HCT116 (cell line): Measurements from ENCODE around the gene ATXN1. TPM values are rescaled to one million over a fixed set of nuclear protein-coding genes. Genes with fewer than 3 reads are reported as not detected.

ENCODE experiments used
- ATAC-seq: fragments of 200-7000 bp; cut with Tn5 transposase; 2 replicates; pipeline ENCODE4 v1.9.1; 2020; ENCODE audit warnings: mild to moderate bottlenecking, moderate library complexity
- BruUV-seq: library from RNA; stranded (reverse); fragments of 400-500 nt; replicated peaks from 2 replicates; lab custom pipeline; 2021; lab: Mats Ljungman, UMichigan
- CTCF ChIA-PET: fragments of 300-600 bp; sonication (Branson Sonifier 250); formaldehyde crosslinking; loops from one replicate; lab custom pipeline; 2021; ENCODE audit warnings: antibody characterized with exemption; lab: Charles Lee
- POLR2A ChIA-PET: fragments of 300-600, 350-600 bp; sonication (Branson Sonifier 250); formaldehyde crosslinking; loops from one replicate; lab custom pipeline; 2021; ENCODE audit warnings: antibody characterized with exemption; lab: Charles Lee
- RAD21 ChIA-PET, 2 experiments: fragments of 300-600 bp; sonication (Branson Sonifier 250); formaldehyde crosslinking; loops; one replicate each; lab custom pipeline; 2023; ENCODE audit warnings: low total read pairs in 2 of 2; ENCODE audit not compliant: uncharacterized antibody in 2 of 2, unreplicated experiment in 2 of 2, low non-redundant PET in 1 of 2; lab: Charles Lee
- DNase-seq: peaks from one replicate; pipeline ENCODE4 v3.0.0-alpha.2; 2010; ENCODE audit warnings: low read depth, low spot score
- H2AFZ ChIP-seq: fragments of 200-600 bp; shearing (Covaris generic), sonication (generic); 2 replicates; pipeline ENCODE4 v1.6.1; 2017; ENCODE audit warnings: low read depth, mixed run types, mixed read lengths, antibody characterized with exemption, low read length; ENCODE audit not compliant: poor library complexity, severe bottlenecking
- H3K27ac ChIP-seq: 2 replicates; pipeline ENCODE4 v1.5.1; 2012; ENCODE audit warnings: low read depth, low read length
- H3K27me3 ChIP-seq: fragments of 200-600 bp; sonication (generic); 2 replicates; pipeline ENCODE4 v1.6.1; 2016; ENCODE audit warnings: mixed run types, low read length, mixed read lengths; ENCODE audit not compliant: insufficient read depth
- H3K36me3 ChIP-seq, 2 experiments: fragments of 200-500 bp in 1 of 2; fragments of 200-600 bp in 1 of 2; sonication (Bioruptor generic) in 1 of 2; sonication (generic) in 1 of 2; 2 replicates each; pipeline versions ENCODE4 v1.5.1 to v1.6.1; 2014 to 2016; ENCODE audit warnings: low read length in 2 of 2, inconsistent platforms in 1 of 2, mixed read lengths in 1 of 2, mixed run types in 1 of 2; ENCODE audit not compliant: insufficient read depth in 2 of 2, control insufficient read depth in 1 of 2
- H3K4me1 ChIP-seq, 2 experiments: fragments of 200-600 bp in 1 of 2; sonication (generic) in 1 of 2; 2 replicates each; pipeline versions ENCODE4 v1.5.1 to v1.6.1; 2012 to 2017; ENCODE audit warnings: low read length in 2 of 2, inconsistent platforms in 1 of 2, mild to moderate bottlenecking in 1 of 2, mixed read lengths in 1 of 2, mixed run types in 1 of 2, moderate library complexity in 1 of 2; ENCODE audit not compliant: insufficient read depth in 2 of 2, control insufficient read depth in 1 of 2
- H3K4me2 ChIP-seq: fragments of 200-600 bp; sonication (generic); 2 replicates; pipeline ENCODE4 v1.6.1; 2017; ENCODE audit warnings: mixed run types, low read length, mixed read lengths
- H3K4me3 ChIP-seq, 2 experiments: fragments of 200-600 bp in 1 of 2; sonication (generic) in 1 of 2; replicated peaks in 1 of 2; 2 replicates each; pipeline ENCODE4 v1.5.1; 2011 to 2016; ENCODE audit warnings: low read length in 2 of 2, control low read depth in 1 of 2, low read depth in 1 of 2, mild to moderate bottlenecking in 1 of 2, mixed read lengths in 1 of 2, mixed run types in 1 of 2
- H3K79me2 ChIP-seq: fragments of 200-600 bp; sonication (generic); 2 replicates; pipeline ENCODE4 v1.6.1; 2017; ENCODE audit warnings: mild to moderate bottlenecking, mixed run types, low read length, moderate library complexity, mixed read lengths; ENCODE audit not compliant: insufficient read depth
- H3K9ac ChIP-seq: fragments of 200-600 bp; sonication (generic); 2 replicates; pipeline ENCODE4 v1.6.1; 2016; ENCODE audit warnings: low read length, mixed read lengths
- H3K9me2 ChIP-seq: fragments of 200-600 bp; sonication (generic), shearing (Covaris generic); 2 replicates; pipeline ENCODE4 v1.6.1; 2017; ENCODE audit warnings: mixed run types, mild to moderate bottlenecking, moderate library complexity; ENCODE audit not compliant: insufficient read depth
- H3K9me3 ChIP-seq, 2 experiments: fragments of 200-500 bp in 1 of 2; fragments of 200-600 bp in 1 of 2; sonication (Bioruptor generic) in 1 of 2; sonication (generic) in 1 of 2; 2 replicates each; pipeline ENCODE4 v1.6.1; 2014 to 2017; ENCODE audit warnings: low read length in 2 of 2, mixed read lengths in 2 of 2, inconsistent platforms in 1 of 2, low read depth in 1 of 2, mild to moderate bottlenecking in 1 of 2, mixed run types in 1 of 2, moderate library complexity in 1 of 2; ENCODE audit not compliant: control insufficient read depth in 1 of 2, insufficient read depth in 1 of 2
- H4K20me1 ChIP-seq: fragments of 200-600 bp; sonication (generic), shearing (Covaris generic); 2 replicates; pipeline ENCODE4 v1.6.1; 2017; ENCODE audit warnings: mixed run types, mild to moderate bottlenecking, moderate library complexity; ENCODE audit not compliant: insufficient read depth
- CEBPB ChIP-seq: IDR thresholded peaks from 2 replicates; pipeline ENCODE4 v1.6.1; 2012; ENCODE audit warnings: low read depth
- EGR1 ChIP-seq: IDR thresholded peaks from 2 replicates; pipeline ENCODE4 v1.6.1; 2012; ENCODE audit warnings: low read depth
- ELF1 ChIP-seq: IDR thresholded peaks from 2 replicates; pipeline ENCODE4 v1.6.1; 2012; ENCODE audit warnings: low read depth, borderline replicate concordance
- EZH2 ChIP-seq: fragments of 200-600 bp; sonication (generic); IDR thresholded peaks from 2 replicates; pipeline ENCODE4 v1.6.1; 2017; ENCODE audit warnings: antibody characterized with exemption, mixed run types
- EZH2phosphoT487 ChIP-seq: fragments of 200-600 bp; IDR thresholded peaks from 2 replicates; pipeline ENCODE4 v1.6.1; 2018; ENCODE audit warnings: antibody characterized with exemption, borderline replicate concordance
- FOSL1 ChIP-seq: IDR thresholded peaks from 2 replicates; pipeline ENCODE4 v1.6.1; 2012; ENCODE audit warnings: low read depth
- JUND ChIP-seq: IDR thresholded peaks from 2 replicates; pipeline ENCODE4 v1.6.1; 2012
- MAX ChIP-seq: IDR thresholded peaks from 2 replicates; pipeline ENCODE4 v1.6.1; 2012
- RAD21 ChIP-seq: IDR thresholded peaks from 2 replicates; pipeline ENCODE4 v1.6.1; 2012; ENCODE audit warnings: low read depth, mild to moderate bottlenecking
- SIN3A ChIP-seq: IDR thresholded peaks from 2 replicates; pipeline ENCODE4 v1.6.1; 2012; ENCODE audit warnings: low read depth
- SP1 ChIP-seq: IDR thresholded peaks from 2 replicates; pipeline ENCODE4 v1.6.1; 2012; ENCODE audit warnings: low read depth
- SRF ChIP-seq: IDR thresholded peaks from 2 replicates; pipeline ENCODE4 v1.6.1; 2012; ENCODE audit warnings: low read depth
- TCF7L2 ChIP-seq: IDR thresholded peaks from 2 replicates; pipeline ENCODE4 v1.7.0; 2011; ENCODE audit warnings: borderline replicate concordance, inconsistent platforms; ENCODE audit not compliant: insufficient read depth, insufficient read length; ENCODE audit errors: extremely low read depth
- ZFX ChIP-seq: fragments of 450-650 bp; IDR thresholded peaks from 2 replicates; pipeline ENCODE4 v1.6.1; 2017
- intact Hi-C: fragments of 100-400 bp; cut with micrococcal nuclease; formaldehyde crosslinking; loops from 2 replicates; pipeline ENCODE4 v1.10.0; 2022
- total RNA-seq: library from RNA; stranded (reverse); gene quantifications from one replicate; pipeline ENCODE4 v1.2.1, GENCODE V29; 2021; ENCODE audit not compliant: unreplicated experiment
- TF ChIP-seq, protein P1 (sequence below), 3 experiments: fragments of 200-600 bp in 1 of 3; sonication (generic) in 1 of 3; IDR thresholded peaks in 2 of 3; conservative IDR thresholded peaks in 1 of 3; 2 replicates each; pipeline ENCODE4 v1.5.1; 2012 to 2017; ENCODE audit warnings: low read depth in 2 of 3, low read length in 2 of 3, antibody characterized with exemption in 1 of 3, borderline replicate concordance in 1 of 3, control low read depth in 1 of 3, mild to moderate bottlenecking in 1 of 3, mixed read lengths in 1 of 3, mixed run types in 1 of 3, moderate library complexity in 1 of 3; ENCODE audit not compliant: insufficient read depth in 1 of 3
- TF ChIP-seq, protein P2 (sequence below): IDR thresholded peaks from 2 replicates; pipeline ENCODE4 v1.6.1; 2012; ENCODE audit warnings: low read depth

Gene ATXN1
- total RNA-seq, 1 experiment from 2014 or later, result 21.0 TPM

DNA sequence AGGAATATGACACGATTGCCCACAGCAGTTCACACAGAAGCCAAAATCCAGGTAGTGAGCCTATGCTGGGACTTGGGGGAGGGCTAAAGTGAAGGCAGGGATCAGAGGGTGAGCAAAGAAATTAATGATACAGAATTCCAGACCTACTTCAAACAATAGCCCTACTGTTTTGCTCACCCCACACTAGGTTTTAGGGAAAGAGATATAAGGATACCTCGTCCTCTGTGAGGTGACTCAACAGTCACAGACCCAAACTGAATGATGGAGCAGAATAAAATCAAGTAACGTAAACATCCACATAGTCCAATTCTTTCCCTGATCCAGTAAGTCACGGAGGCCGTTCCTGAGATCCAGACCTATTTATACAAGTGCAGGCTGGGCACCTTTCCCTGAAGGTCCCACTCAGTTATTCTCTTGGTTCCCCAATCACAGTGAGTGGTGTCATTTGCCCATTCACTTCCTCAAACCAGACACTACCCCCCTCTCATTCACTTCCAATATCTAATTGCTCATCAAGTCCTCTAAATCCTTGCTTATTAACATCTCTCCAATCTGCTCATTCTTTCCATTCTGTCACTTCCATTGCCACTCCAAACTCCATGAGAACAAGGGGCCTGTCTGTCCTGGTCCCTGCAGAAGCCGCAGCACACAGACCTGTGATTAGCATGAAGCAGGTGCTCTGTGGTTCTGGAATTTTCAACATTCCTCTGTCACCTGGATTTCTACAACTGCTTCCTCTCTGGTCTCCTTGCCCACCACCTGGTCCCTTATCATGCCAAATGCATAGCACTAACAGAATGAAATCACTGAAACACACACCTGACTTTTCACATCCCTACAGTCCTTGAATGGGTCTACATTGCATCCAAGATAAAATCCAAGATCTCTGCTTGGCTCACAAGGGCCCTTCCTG is 55.9 kb downstream of the ATXN1 start (continued):
- TF ChIP-seq, protein P1, sequence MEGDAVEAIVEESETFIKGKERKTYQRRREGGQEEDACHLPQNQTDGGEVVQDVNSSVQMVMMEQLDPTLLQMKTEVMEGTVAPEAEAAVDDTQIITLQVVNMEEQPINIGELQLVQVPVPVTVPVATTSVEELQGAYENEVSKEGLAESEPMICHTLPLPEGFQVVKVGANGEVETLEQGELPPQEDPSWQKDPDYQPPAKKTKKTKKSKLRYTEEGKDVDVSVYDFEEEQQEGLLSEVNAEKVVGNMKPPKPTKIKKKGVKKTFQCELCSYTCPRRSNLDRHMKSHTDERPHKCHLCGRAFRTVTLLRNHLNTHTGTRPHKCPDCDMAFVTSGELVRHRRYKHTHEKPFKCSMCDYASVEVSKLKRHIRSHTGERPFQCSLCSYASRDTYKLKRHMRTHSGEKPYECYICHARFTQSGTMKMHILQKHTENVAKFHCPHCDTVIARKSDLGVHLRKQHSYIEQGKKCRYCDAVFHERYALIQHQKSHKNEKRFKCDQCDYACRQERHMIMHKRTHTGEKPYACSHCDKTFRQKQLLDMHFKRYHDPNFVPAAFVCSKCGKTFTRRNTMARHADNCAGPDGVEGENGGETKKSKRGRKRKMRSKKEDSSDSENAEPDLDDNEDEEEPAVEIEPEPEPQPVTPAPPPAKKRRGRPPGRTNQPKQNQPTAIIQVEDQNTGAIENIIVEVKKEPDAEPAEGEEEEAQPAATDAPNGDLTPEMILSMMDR (IDR thresholded peaks at IDR 0.05 in 2 of 3, conservative IDR thresholded peaks at IDR 0.05 in 1 of 3; ENCODE audit: borderline replicate concordance in 1 of 3, insufficient read depth in 1 of 3, low read depth in 2 of 3, low read length in 2 of 3), result no peak

DNA sequence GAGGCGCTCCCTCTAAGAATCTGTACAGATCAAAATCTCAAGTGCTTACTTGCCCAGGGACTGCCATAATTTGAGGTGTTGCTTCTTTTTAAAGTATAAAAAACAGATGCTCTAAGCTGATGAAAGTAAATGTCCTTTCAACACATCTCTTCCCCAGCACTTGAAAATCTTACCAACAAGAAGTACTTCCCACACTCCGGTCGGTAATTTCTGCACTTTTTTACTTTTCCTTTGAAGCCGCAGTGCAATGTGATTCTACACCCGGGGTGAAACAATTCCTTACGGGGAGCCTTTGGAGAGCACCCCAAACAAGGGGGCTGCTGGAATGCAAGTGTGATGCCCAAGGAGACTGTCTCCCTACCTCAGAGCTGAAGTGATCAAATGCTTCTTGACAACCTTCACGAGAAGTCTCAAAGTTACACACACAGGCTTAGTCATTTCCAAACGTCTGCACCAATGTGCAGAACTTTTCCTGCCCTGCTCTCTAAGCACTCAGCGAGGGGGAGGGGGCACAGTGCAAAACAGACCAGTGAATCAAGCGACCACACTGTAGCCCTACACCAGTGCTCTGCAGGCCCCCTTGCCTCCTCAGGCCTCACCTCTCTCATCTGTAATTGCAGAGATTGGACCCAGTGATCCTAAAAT is 56.7 kb downstream of the ATXN1 start:
- H3K4me3 ChIP-seq, result no peak overlapping the region
- no peak overlapping the region for H3K9ac ChIP-seq
- CTCF ChIA-PET, result no interaction called here
- no TSS peak for BruUV-seq
- TF ChIP-seq MAX (no peak), ZFX (no peak), RAD21 (no peak), EZH2phosphoT487 (no peak), SP1 (no peak), SIN3A (no peak), EZH2 (no peak), FOSL1 (no peak), SRF (no peak), JUND (no peak), ELF1 (no peak), EGR1 (no peak), TCF7L2 (no peak), CEBPB (no peak)
- TF ChIP-seq, protein P2, sequence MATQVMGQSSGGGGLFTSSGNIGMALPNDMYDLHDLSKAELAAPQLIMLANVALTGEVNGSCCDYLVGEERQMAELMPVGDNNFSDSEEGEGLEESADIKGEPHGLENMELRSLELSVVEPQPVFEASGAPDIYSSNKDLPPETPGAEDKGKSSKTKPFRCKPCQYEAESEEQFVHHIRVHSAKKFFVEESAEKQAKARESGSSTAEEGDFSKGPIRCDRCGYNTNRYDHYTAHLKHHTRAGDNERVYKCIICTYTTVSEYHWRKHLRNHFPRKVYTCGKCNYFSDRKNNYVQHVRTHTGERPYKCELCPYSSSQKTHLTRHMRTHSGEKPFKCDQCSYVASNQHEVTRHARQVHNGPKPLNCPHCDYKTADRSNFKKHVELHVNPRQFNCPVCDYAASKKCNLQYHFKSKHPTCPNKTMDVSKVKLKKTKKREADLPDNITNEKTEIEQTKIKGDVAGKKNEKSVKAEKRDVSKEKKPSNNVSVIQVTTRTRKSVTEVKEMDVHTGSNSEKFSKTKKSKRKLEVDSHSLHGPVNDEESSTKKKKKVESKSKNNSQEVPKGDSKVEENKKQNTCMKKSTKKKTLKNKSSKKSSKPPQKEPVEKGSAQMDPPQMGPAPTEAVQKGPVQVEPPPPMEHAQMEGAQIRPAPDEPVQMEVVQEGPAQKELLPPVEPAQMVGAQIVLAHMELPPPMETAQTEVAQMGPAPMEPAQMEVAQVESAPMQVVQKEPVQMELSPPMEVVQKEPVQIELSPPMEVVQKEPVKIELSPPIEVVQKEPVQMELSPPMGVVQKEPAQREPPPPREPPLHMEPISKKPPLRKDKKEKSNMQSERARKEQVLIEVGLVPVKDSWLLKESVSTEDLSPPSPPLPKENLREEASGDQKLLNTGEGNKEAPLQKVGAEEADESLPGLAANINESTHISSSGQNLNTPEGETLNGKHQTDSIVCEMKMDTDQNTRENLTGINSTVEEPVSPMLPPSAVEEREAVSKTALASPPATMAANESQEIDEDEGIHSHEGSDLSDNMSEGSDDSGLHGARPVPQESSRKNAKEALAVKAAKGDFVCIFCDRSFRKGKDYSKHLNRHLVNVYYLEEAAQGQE, result no peak
- TF ChIP-seq, protein P1 (IDR thresholded peaks at IDR 0.05 in 2 of 3, conservative IDR thresholded peaks at IDR 0.05 in 1 of 3; ENCODE audit: borderline replicate concordance in 1 of 3, insufficient read depth in 1 of 3, low read depth in 2 of 3, low read length in 2 of 3), result no peak
- TF ChIP-seq, all 23 proteins: peak for 0
- H3K36me3 ChIP-seq, result no peaks in the 10 kb centered on the region
- DNase-seq (no peak), ATAC-seq (no peak)
- ChIA-PET POLR2A (no interaction called here), RAD21 (no interaction called here)
- H3K9me2 ChIP-seq, result no peaks in the 10 kb centered on the region
- H4K20me1 ChIP-seq, result no peaks in the 10 kb centered on the region
- no peaks in the 10 kb centered on the region for H3K27me3 ChIP-seq
- H2AFZ ChIP-seq, result no peak overlapping the region
- intact Hi-C loops, result no loop called here
- H3K4me2 ChIP-seq, result no peak overlapping the region
- H3K79me2 ChIP-seq, result no peaks in the 10 kb centered on the region; the same call in 1 of the 2 replicates
- no peaks in the 10 kb centered on the region for H3K9me3 ChIP-seq
- H3K4me1 ChIP-seq, result peaks cover 0 to 19% of the 10 kb centered on the region in 2 experiments; a peak in 2 of 4 replicates
- no peak overlapping the region for H3K27ac ChIP-seq
